Rectal smooth muscle tissue (tissue), 1 donor: Measurements from ENCODE around the gene RTP2.

Experiments used
- H3K27ac ChIP-seq: one replicate; pipeline ENCODE4 v1.7.0; 2013; ENCODE audit warnings: low read depth, low read length, inconsistent platforms
- H3K27me3 ChIP-seq: one replicate; pipeline ENCODE4 v1.7.0; 2013; ENCODE audit warnings: low read length; ENCODE audit not compliant: control insufficient read depth, insufficient read depth
- H3K36me3 ChIP-seq: one replicate; pipeline ENCODE4 v1.7.0; 2013; ENCODE audit warnings: low read length; ENCODE audit not compliant: control insufficient read depth, insufficient read depth
- H3K4me1 ChIP-seq: one replicate; pipeline ENCODE4 v1.7.0; 2013; ENCODE audit warnings: low read length; ENCODE audit not compliant: control insufficient read depth, insufficient read depth
- H3K4me3 ChIP-seq: one replicate; pipeline ENCODE4 v1.7.0; 2013; ENCODE audit warnings: low read length
- H3K9ac ChIP-seq: one replicate; pipeline ENCODE4 v1.7.0; 2013; ENCODE audit warnings: low read length

Gene RTP2

GRCh38 chr3:187735837-187736236 lies 33.5 kb upstream of the RTP2 start:
- H3K4me1 ChIP-seq: peaks cover 24% of the 10 kb centered on the region
- no peaks in the 10 kb centered on the region for H3K27me3 ChIP-seq
- H3K4me3 ChIP-seq: no peak overlapping the region
- no peak overlapping the region for H3K9ac ChIP-seq
- H3K36me3 ChIP-seq: peaks cover 8% of the 10 kb centered on the region
- H3K27ac ChIP-seq: no peak overlapping the region

GRCh38 chr3:187735383-187735782 lies 33.0 kb upstream of the RTP2 start:
- peaks cover 20% of the 10 kb centered on the region for H3K4me1 ChIP-seq
- peaks cover 8% of the 10 kb centered on the region for H3K36me3 ChIP-seq
- no peak overlapping the region for H3K4me3 ChIP-seq
- no peak overlapping the region for H3K9ac ChIP-seq
- H3K27ac ChIP-seq: no peak overlapping the region
- no peaks in the 10 kb centered on the region for H3K27me3 ChIP-seq

- Histone ChIP-seq H3K4me1 (peaks cover 16% of the 10 kb centered on the region), H3K27ac (no peak overlapping the region), H3K27me3 (no peaks in the 10 kb centered on the region), H3K4me3 (no peak overlapping the region), H3K9ac (no peak overlapping the region), H3K36me3 (peaks cover 8% of the 10 kb centered on the region)
Observed at GRCh38 chr3:187734841-187735240, 32.5 kb upstream of the RTP2 start.

- H3K4me3 ChIP-seq: no peak overlapping the region
- H3K27me3 ChIP-seq: no peaks in the 10 kb centered on the region
- no peak overlapping the region for H3K27ac ChIP-seq
- H3K36me3 ChIP-seq: peaks cover 15% of the 10 kb centered on the region
- no peak overlapping the region for H3K9ac ChIP-seq
- H3K4me1 ChIP-seq: peaks cover 16% of the 10 kb centered on the region
Observed at GRCh38 chr3:187733371-187733770, 31.0 kb upstream of the RTP2 start.

GRCh38 chr3:187729598-187729997 lies 27.2 kb upstream of the RTP2 start:
- no peak overlapping the region for H3K4me3 ChIP-seq
- peaks cover 47% of the 10 kb centered on the region for H3K36me3 ChIP-seq
- no peak overlapping the region for H3K27ac ChIP-seq
- H3K9ac ChIP-seq: no peak overlapping the region
- H3K4me1 ChIP-seq: no peaks in the 10 kb centered on the region
- no peaks in the 10 kb centered on the region for H3K27me3 ChIP-seq

GRCh38 chr3:187728940-187729583 lies 26.7 kb upstream of the RTP2 start:
- H3K27me3 ChIP-seq: no peaks in the 10 kb centered on the region
- peaks cover 48% of the 10 kb centered on the region for H3K36me3 ChIP-seq
- H3K27ac ChIP-seq: no peak overlapping the region
- H3K4me1 ChIP-seq: no peaks in the 10 kb centered on the region
- H3K9ac ChIP-seq: no peak overlapping the region
- no peak overlapping the region for H3K4me3 ChIP-seq

- peaks cover 46% of the 10 kb centered on the region for H3K36me3 ChIP-seq
- H3K27ac ChIP-seq: no peak overlapping the region
- H3K9ac ChIP-seq: no peak overlapping the region
- no peak overlapping the region for H3K4me3 ChIP-seq
- no peaks in the 10 kb centered on the region for H3K4me1 ChIP-seq
- no peaks in the 10 kb centered on the region for H3K27me3 ChIP-seq
Observed at GRCh38 chr3:187728248-187728647, 25.9 kb upstream of the RTP2 start.

GRCh38 chr3:187726564-187726963 lies 24.2 kb upstream of the RTP2 start:
- H3K36me3 ChIP-seq: peaks cover 51% of the 10 kb centered on the region
- H3K27me3 ChIP-seq: no peaks in the 10 kb centered on the region
- no peak overlapping the region for H3K4me3 ChIP-seq
- H3K9ac ChIP-seq: no peak overlapping the region
- H3K27ac ChIP-seq: no peak overlapping the region
- no peaks in the 10 kb centered on the region for H3K4me1 ChIP-seq

GRCh38 chr3:187725653-187726370 lies 23.5 kb upstream of the RTP2 start:
- no peak overlapping the region for H3K27ac ChIP-seq
- H3K4me3 ChIP-seq: no peak overlapping the region
- peaks cover 48% of the 10 kb centered on the region for H3K36me3 ChIP-seq
- H3K4me1 ChIP-seq: no peaks in the 10 kb centered on the region
- H3K27me3 ChIP-seq: no peaks in the 10 kb centered on the region
- H3K9ac ChIP-seq: no peak overlapping the region

GRCh38 chr3:187725224-187725623 lies 22.9 kb upstream of the RTP2 start:
- Histone ChIP-seq H3K27me3 (no peaks in the 10 kb centered on the region), H3K4me1 (no peaks in the 10 kb centered on the region), H3K4me3 (no peak overlapping the region), H3K36me3 (peaks cover 48% of the 10 kb centered on the region), H3K9ac (no peak overlapping the region), H3K27ac (no peak overlapping the region)

GRCh38 chr3:187722206-187722612 lies 19.9 kb upstream of the RTP2 start:
- Histone ChIP-seq H3K27ac (no peak overlapping the region), H3K9ac (no peak overlapping the region), H3K27me3 (no peaks in the 10 kb centered on the region), H3K4me3 (no peak overlapping the region), H3K4me1 (peaks cover 3% of the 10 kb centered on the region), H3K36me3 (peaks cover 35% of the 10 kb centered on the region)

GRCh38 chr3:187721055-187721454 lies 18.7 kb upstream of the RTP2 start:
- no peak overlapping the region for H3K27ac ChIP-seq
- H3K36me3 ChIP-seq: peaks cover 24% of the 10 kb centered on the region

GRCh38 chr3:187720337-187720670 lies 17.9 kb upstream of the RTP2 start:
- Histone ChIP-seq H3K27me3 (no peaks in the 10 kb centered on the region), H3K9ac (no peak overlapping the region), H3K4me1 (peaks cover 3% of the 10 kb centered on the region), H3K36me3 (peaks cover 17% of the 10 kb centered on the region), H3K4me3 (no peak overlapping the region), H3K27ac (peak overlapping the region; percentile 67)

More at GRCh38 chr3:187721055-187721454, 18.7 kb upstream of the RTP2 start:
- no peaks in the 10 kb centered on the region for H3K27me3 ChIP-seq
- no peak overlapping the region for H3K4me3 ChIP-seq
- no peak overlapping the region for H3K9ac ChIP-seq
- peaks cover 3% of the 10 kb centered on the region for H3K4me1 ChIP-seq
